SK-N-MC (cell line): ENCODE results near the gene MRPL11.
A peak's percentile ranks its signal among the peaks of the same experiment; 100 is the strongest.

Source experiments
- DNase-seq: peaks from one replicate; pipeline ENCODE4 v3.0.0-alpha.2; 2011; ENCODE audit warnings: low read depth, low spot score
- H3K27ac ChIP-seq: fragments of 200-600 bp; sonication (generic); 2 replicates; pipeline ENCODE4 v1.5.1; 2016; ENCODE audit warnings: mixed run types
- H3K36me3 ChIP-seq: fragments of 200-600 bp; sonication (generic); 2 replicates; pipeline ENCODE4 v1.6.1; 2017; ENCODE audit warnings: antibody characterized with exemption, low read length, mixed read lengths; ENCODE audit not compliant: insufficient read depth
- H3K4me3 ChIP-seq: fragments of 200-600 bp; sonication (generic); 2 replicates; pipeline ENCODE4 v1.5.1; 2016
- H3K9ac ChIP-seq: fragments of 200-600 bp; sonication (generic); 2 replicates; pipeline ENCODE4 v1.8.0; 2017; ENCODE audit warnings: mixed run types, mixed read lengths; ENCODE audit not compliant: insufficient read length
- H3K9me3 ChIP-seq: fragments of 200-600 bp; sonication (generic); 2 replicates; pipeline ENCODE4 v1.6.1; 2017; ENCODE audit warnings: low read depth, mild to moderate bottlenecking, antibody characterized with exemption, low read length, moderate library complexity, mixed read lengths
- EZH2 ChIP-seq: fragments of 200-600 bp; sonication (generic); IDR thresholded peaks from one replicate; pipeline ENCODE4 v1.6.1; 2017; ENCODE audit warnings: antibody characterized with exemption
- FOXP2 ChIP-seq: optimal IDR thresholded peaks from 2 replicates; pipeline ENCODE3; 2011; ENCODE audit warnings: mild to moderate bottlenecking, moderate library complexity; ENCODE audit not compliant: insufficient read depth; ENCODE audit errors: extremely low read length, control extremely low read depth
- POLR2AphosphoS5 ChIP-seq: IDR thresholded peaks from 2 replicates; pipeline ENCODE4 v1.6.1; 2012; ENCODE audit warnings: mild to moderate bottlenecking, low read depth, low read length, borderline replicate concordance

MRPL11 gene

GRCh38 chr11:66414120-66414934 lies 24.3 kb downstream of the MRPL11 start:
- H3K9me3 ChIP-seq: no peaks in the 10 kb centered on the region
- H3K9ac ChIP-seq: no peak overlapping the region
- DNase-seq: no peak
- TF ChIP-seq POLR2AphosphoS5: no peak
- TF ChIP-seq FOXP2: no peak
- no peak for TF ChIP-seq EZH2
- no peak overlapping the region for H3K4me3 ChIP-seq
- no peak overlapping the region for H3K27ac ChIP-seq
- no peaks in the 10 kb centered on the region for H3K36me3 ChIP-seq

GRCh38 chr11:66413167-66413566 lies 25.5 kb downstream of the MRPL11 start:
- Histone ChIP-seq H3K9ac (no peak overlapping the region), H3K9me3 (no peaks in the 10 kb centered on the region), H3K4me3 (no peak overlapping the region), H3K27ac (no peak overlapping the region), H3K36me3 (no peaks in the 10 kb centered on the region)
- no peak for TF ChIP-seq POLR2AphosphoS5
- no peak for TF ChIP-seq FOXP2
- TF ChIP-seq EZH2: no peak
- DNase-seq: no peak

DNA sequence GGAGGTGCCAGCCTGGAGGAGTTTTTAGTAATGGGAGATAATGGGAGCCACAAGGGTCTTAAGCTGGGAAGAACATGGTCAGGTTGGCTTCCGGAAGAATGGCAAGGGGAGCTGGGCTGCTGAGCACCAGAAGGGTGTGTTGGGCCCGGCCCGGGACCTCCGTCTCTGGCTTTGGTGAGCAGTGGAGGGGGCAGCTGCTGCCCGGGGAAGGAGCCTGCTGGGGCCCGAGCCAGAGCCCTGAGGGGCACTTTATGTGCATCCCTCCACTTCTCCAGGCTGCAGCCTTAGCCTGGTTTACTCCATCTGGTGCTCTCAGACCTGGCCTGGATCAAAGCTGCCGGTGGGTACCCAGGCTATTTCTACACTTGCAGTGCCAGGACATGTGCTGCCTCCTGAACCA lies 26.5 kb downstream of the MRPL11 start:
- H3K27ac ChIP-seq: no peak overlapping the region
- no peaks in the 10 kb centered on the region for H3K36me3 ChIP-seq
- H3K4me3 ChIP-seq: no peak overlapping the region
- H3K9ac ChIP-seq: no peak overlapping the region
- no peak for DNase-seq
- no peak for TF ChIP-seq FOXP2
- TF ChIP-seq EZH2: no peak
- TF ChIP-seq POLR2AphosphoS5: no peak
- H3K9me3 ChIP-seq: no peaks in the 10 kb centered on the region

DNA sequence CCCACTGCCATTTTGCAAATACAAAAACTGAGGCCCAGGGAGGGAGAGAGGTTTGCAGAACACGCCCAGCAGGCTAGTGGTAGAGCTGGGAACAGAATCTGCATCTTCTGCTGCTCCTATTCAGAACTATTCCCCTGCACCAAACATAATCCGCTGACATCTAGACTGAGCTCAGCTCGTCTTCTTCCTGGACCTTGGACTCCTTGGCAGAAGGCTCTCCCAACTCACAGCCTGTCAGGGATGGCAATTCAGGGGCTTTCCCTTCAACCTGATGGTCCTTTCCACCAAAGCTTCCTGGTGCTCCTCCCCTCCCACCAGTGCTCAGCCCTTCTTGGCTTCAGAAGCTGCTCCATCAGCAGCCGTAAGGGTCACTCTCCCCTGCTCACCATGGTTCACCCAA lies 27.3 kb downstream of the MRPL11 start:
- Histone ChIP-seq H3K9ac (no peak overlapping the region), H3K4me3 (no peak overlapping the region), H3K36me3 (no peaks in the 10 kb centered on the region), H3K27ac (no peak overlapping the region), H3K9me3 (no peaks in the 10 kb centered on the region)
- DNase-seq: no peak
- TF ChIP-seq POLR2AphosphoS5 (no peak), FOXP2 (no peak)

GRCh38 chr11:66410191-66410590 lies 28.5 kb downstream of the MRPL11 start:
- Histone ChIP-seq H3K4me3 (no peak overlapping the region), H3K36me3 (no peaks in the 10 kb centered on the region), H3K9me3 (no peaks in the 10 kb centered on the region), H3K27ac (no peak overlapping the region), H3K9ac (no peak overlapping the region)
- DNase-seq: no peak
- TF ChIP-seq EZH2 (no peak), FOXP2 (no peak), POLR2AphosphoS5 (no peak)

DNA sequence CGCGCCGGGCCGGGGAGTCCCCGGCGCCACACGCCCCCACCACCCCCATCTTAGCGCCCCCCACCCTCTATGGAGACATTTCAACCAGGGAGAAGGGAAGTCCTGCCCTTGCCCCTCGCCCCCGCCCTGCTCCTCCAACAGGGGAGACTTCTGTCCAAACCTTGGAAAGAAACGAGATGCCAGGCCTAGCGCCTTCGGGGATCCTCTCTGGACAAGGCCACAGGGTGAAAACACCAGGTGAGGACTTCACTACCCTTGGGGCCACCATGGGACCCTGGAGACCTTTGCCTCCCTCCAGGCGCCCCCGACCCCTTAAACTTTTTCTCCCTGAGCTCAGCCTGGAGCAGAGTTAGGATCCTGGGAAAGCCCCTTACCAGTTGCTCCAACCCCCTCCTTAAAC lies 29.4 kb downstream of the MRPL11 start:
- Histone ChIP-seq H3K9me3 (no peaks in the 10 kb centered on the region), H3K27ac (no peak overlapping the region), H3K4me3 (peak overlapping the region; percentile 74; the same call in 1 of the 2 replicates), H3K36me3 (no peaks in the 10 kb centered on the region), H3K9ac (no peak overlapping the region)
- TF ChIP-seq EZH2 (no peak), POLR2AphosphoS5 (no peak), FOXP2 (no peak)
- no peak for DNase-seq

GRCh38 chr11:66408488-66409214 lies 30.0 kb downstream of the MRPL11 start:
- TF ChIP-seq POLR2AphosphoS5: no peak
- no peak for TF ChIP-seq FOXP2
- no peak for TF ChIP-seq EZH2
- no peak overlapping the region for H3K9ac ChIP-seq
- no peaks in the 10 kb centered on the region for H3K9me3 ChIP-seq
- peak; percentile 42 for DNase-seq
- peak overlapping the region; percentile 74 for H3K4me3 ChIP-seq
- H3K27ac ChIP-seq: no peak overlapping the region
- no peaks in the 10 kb centered on the region for H3K36me3 ChIP-seq

DNA sequence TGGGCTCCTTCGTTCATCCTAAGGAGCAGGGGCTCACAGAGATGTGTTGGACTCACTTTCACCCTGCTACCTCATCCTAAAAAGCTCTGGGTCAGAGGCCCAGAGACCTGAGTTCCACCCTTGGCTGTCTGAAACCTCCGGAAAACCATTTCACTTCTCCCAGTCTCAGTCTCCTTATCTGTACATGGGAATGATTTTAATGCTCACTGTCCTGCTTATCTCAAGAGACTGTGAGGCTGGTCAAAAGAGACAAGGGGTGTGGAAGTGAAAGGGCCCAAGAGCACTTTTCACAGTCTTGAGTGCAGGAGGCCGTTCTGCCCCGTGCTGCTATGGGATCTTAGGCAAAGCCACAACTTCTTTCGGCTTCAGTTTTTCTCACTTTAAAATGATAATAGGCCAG lies 31.0 kb downstream of the MRPL11 start:
- Histone ChIP-seq H3K9ac (no peak overlapping the region), H3K27ac (no peak overlapping the region), H3K36me3 (no peaks in the 10 kb centered on the region), H3K9me3 (no peaks in the 10 kb centered on the region), H3K4me3 (no peak overlapping the region)
- TF ChIP-seq EZH2 (no peak), FOXP2 (no peak), POLR2AphosphoS5 (no peak)
- no peak for DNase-seq
